GM23248 (cell line): ENCODE data around the gene SIDT2.

Experiments used
- EZH2 ChIP-seq: fragments of 200-600 bp; sonication (generic); IDR thresholded peaks from 2 replicates; pipeline ENCODE4 v1.6.1; 2018; ENCODE audit warnings: antibody characterized with exemption, mild to moderate bottlenecking; ENCODE audit not compliant: insufficient read depth, poor library complexity, severe bottlenecking
- EZH2phosphoT487 ChIP-seq: fragments of 200-600 bp; sonication (generic); IDR thresholded peaks from 2 replicates; pipeline ENCODE4 v1.6.1; 2018; ENCODE audit warnings: antibody characterized with exemption, moderate library complexity, mild to moderate bottlenecking, low read depth; ENCODE audit not compliant: insufficient read depth

GRCh38 chr11:117171404-117172061 lies 7.0 kb upstream of the SIDT2 start:
- no peak for TF ChIP-seq EZH2
- TF ChIP-seq EZH2phosphoT487, result no peak
